ENCODE results near the gene MAP4K5. TPM values are rescaled to one million over a fixed set of nuclear protein-coding genes. Genes with fewer than 3 reads are reported as not detected.

Gene MAP4K5
- total RNA-seq (100 to 1,000 TPM in 3 of 9 donors, 10 to 100 TPM in 6; 19.7 to 205 (median 36.6) TPM), polyA plus RNA-seq (10 to 100 TPM in 2 of 3 donors, 1 to 10 TPM in 1; 9.2 to 17.5 (median 16.8) TPM)
- long read RNA-seq, donor 1: 0 reads
- long read RNA-seq, donor 2: 0 reads
- long read RNA-seq, donor 3: 0 reads
- long read RNA-seq, donor 4, partial matches to known transcripts: 5 of 9 reads
- long read RNA-seq, donor 4, other reads (novel, unspliced or antisense): 4 of 9 reads
- long read RNA-seq, donor 5, partial matches to known transcripts: 1 of 21 reads
- long read RNA-seq, donor 5, other reads (novel, unspliced or antisense): 20 of 21 reads
- long read RNA-seq, donor 6, partial matches to known transcripts: 2 of 5 reads
- long read RNA-seq, donor 6, other reads (novel, unspliced or antisense): 3 of 5 reads
- long read RNA-seq, donor 7: 0 reads
- long read RNA-seq, donor 8, partial matches to known transcripts: 11 of 11 reads
- long read RNA-seq, donor 8, other reads (novel, unspliced or antisense): 0 of 11 reads
- long read RNA-seq, donor 9: 0 reads
- long read RNA-seq, donor 10: 0 reads

- Histone ChIP-seq H3K9me3 (replicated peaks in 1 of 3) (no peaks in the 10 kb centered on the region), H3K36me3 (replicated peaks in 1 of 2) (no peaks in the 10 kb centered on the region), H3K27ac (peak within 1 kb of the TSS; percentile 58 to 98 (median 94)), H3K4me3 (peak within 1 kb of the TSS; percentile 59 to 94 (median 73)), H3K27me3 (no peaks in the 10 kb centered on the region), H3K4me1 (replicated peaks in 1 of 2) (peaks cover 13 to 33% of the 10 kb centered on the region in 2 donors)
- DNase-seq: peak; percentile 89 to 95 (median 92)
- TF ChIP-seq CTCF (IDR thresholded peaks at IDR 0.05) (peak; percentile 76 to 99 (median 91)), POLR2A (IDR thresholded peaks at IDR 0.05) (peak in 1 of 2 donors; percentile 86)
- intact Hi-C loops (cut with DNase I): loop anchor here (5.0 kb wide), 2 partner anchors 210 to 215 kb away; no protein-coding TSS in a partner anchor
- WGBS, 4 donors: 0 to 1% (median 0%) methylated on average over 42 to 60 of the region's 60 CpGs
These were observed at the start of gene MAP4K5 for GRCh38 chr14:50532502-50533240. TSS of gene MAP4K5 (minus strand) at chr14:50532569. CDS start at chr14:50532049, 520 bp downstream.

GRCh38 chr14:50578433-50578832 is 46.1 kb upstream of the MAP4K5 start:
- Histone ChIP-seq H3K27me3 (no peaks in the 10 kb centered on the region), H3K9me3 (replicated peaks in 1 of 3) (no peaks in the 10 kb centered on the region), H3K36me3 (replicated peaks in 1 of 2) (no peaks in the 10 kb centered on the region), H3K4me1 (replicated peaks in 1 of 2) (peaks cover 0 to 10% of the 10 kb centered on the region in 2 donors), H3K4me3 (no peak overlapping the region), H3K27ac (no peak overlapping the region)
- intact Hi-C loops (cut with DNase I): no loop called here
- no peak for TF ChIP-seq POLR2A (IDR thresholded peaks at IDR 0.05)
- no peak for TF ChIP-seq CTCF (IDR thresholded peaks at IDR 0.05)
- no peak for DNase-seq

- intact Hi-C loops (cut with DNase I): no loop called here
- TF ChIP-seq POLR2A (IDR thresholded peaks at IDR 0.05): no peak
- no peak for TF ChIP-seq CTCF (IDR thresholded peaks at IDR 0.05)
- no peaks in the 10 kb centered on the region for H3K36me3 ChIP-seq (replicated peaks in 1 of 2)
- DNase-seq: no peak
- no peak overlapping the region for H3K4me3 ChIP-seq
- H3K27me3 ChIP-seq: no peaks in the 10 kb centered on the region
- H3K9me3 ChIP-seq (replicated peaks in 1 of 3): no peaks in the 10 kb centered on the region
- peaks cover 0 to 10% of the 10 kb centered on the region in 2 donors for H3K4me1 ChIP-seq (replicated peaks in 1 of 2)
- no peak overlapping the region for H3K27ac ChIP-seq
These were observed 45.6 kb upstream of the MAP4K5 start for GRCh38 chr14:50577982-50578381.

- Histone ChIP-seq H3K36me3 (replicated peaks in 1 of 2) (no peaks in the 10 kb centered on the region), H3K27ac (no peak overlapping the region), H3K4me1 (replicated peaks in 1 of 2) (peaks cover 0 to 10% of the 10 kb centered on the region in 2 donors), H3K9me3 (replicated peaks in 1 of 3) (peaks cover 0 to 8% (median 8%) of the 10 kb centered on the region in 3 donors), H3K27me3 (no peaks in the 10 kb centered on the region), H3K4me3 (no peak overlapping the region)
- TF ChIP-seq POLR2A (IDR thresholded peaks at IDR 0.05): no peak
- TF ChIP-seq CTCF (IDR thresholded peaks at IDR 0.05): no peak
- DNase-seq: no peak
- intact Hi-C loops (cut with DNase I): no loop called here
These were observed 43.4 kb upstream of the MAP4K5 start for GRCh38 chr14:50575769-50576168.

Data from adrenal gland (tissue), 19 donors.